H9 (cell line): ENCODE results near the gene CYBRD1. TPM values are rescaled to one million over a fixed set of nuclear protein-coding genes. Genes with fewer than 3 reads are reported as not detected.

Experiments used
- DNase-seq: peaks from one replicate; pipeline ENCODE4 v3.0.0-alpha.2; 2017
- H2AFZ ChIP-seq: one replicate; pipeline ENCODE4 v1.6.1; 2013; ENCODE audit warnings: mild to moderate bottlenecking, low read length, control low read depth, moderate library complexity
- H2AK5ac ChIP-seq: 2 replicates; pipeline ENCODE4 v1.6.1; 2013; ENCODE audit warnings: low read length, control low read depth, mixed read lengths; ENCODE audit not compliant: insufficient read length
- H2BK120ac ChIP-seq: one replicate; pipeline ENCODE4 v1.6.1; 2013; ENCODE audit warnings: low read depth, mild to moderate bottlenecking, low read length, control low read depth, inconsistent platforms; ENCODE audit not compliant: poor library complexity, severe bottlenecking
- H2BK12ac ChIP-seq: 2 replicates; pipeline ENCODE4 v1.6.1; 2013; ENCODE audit warnings: low read length, control low read depth, mixed read lengths, low read depth; ENCODE audit not compliant: insufficient read length
- H2BK15ac ChIP-seq: 2 replicates; pipeline ENCODE4 v1.6.1; 2013; ENCODE audit warnings: low read depth, low read length, control low read depth
- H2BK20ac ChIP-seq: one replicate; pipeline ENCODE4 v1.6.1; 2013; ENCODE audit warnings: low read depth, mild to moderate bottlenecking, low read length, control low read depth, inconsistent platforms; ENCODE audit not compliant: poor library complexity, severe bottlenecking
- H2BK5ac ChIP-seq: 2 replicates; pipeline ENCODE4 v1.6.1; 2013; ENCODE audit warnings: low read length, control low read depth, mixed read lengths; ENCODE audit not compliant: insufficient read length
- H3K14ac ChIP-seq: 2 replicates; pipeline ENCODE4 v1.6.1; 2013; ENCODE audit warnings: low read length, control low read depth; ENCODE audit not compliant: insufficient read depth
- H3K18ac ChIP-seq: 2 replicates; pipeline ENCODE4 v1.6.1; 2013; ENCODE audit warnings: low read depth, mild to moderate bottlenecking, mixed read lengths, low read length, control low read depth; ENCODE audit not compliant: insufficient read length
- H3K23ac ChIP-seq: 2 replicates; pipeline ENCODE4 v1.6.1; 2013; ENCODE audit warnings: low read length, control low read depth, mixed read lengths, low read depth; ENCODE audit not compliant: insufficient read length
- H3K23me2 ChIP-seq: 2 replicates; pipeline ENCODE4 v1.6.1; 2013; ENCODE audit warnings: low read depth, mild to moderate bottlenecking, mixed read lengths, low read length, control low read depth; ENCODE audit not compliant: insufficient read length, poor library complexity, severe bottlenecking
- H3K27ac ChIP-seq: 2 replicates; pipeline ENCODE4 v1.5.1; 2013; ENCODE audit warnings: low read length, control low read depth, mixed read lengths, low read depth; ENCODE audit not compliant: insufficient read length
- H3K27me3 ChIP-seq: 2 replicates; pipeline ENCODE4 v1.6.1; 2013; ENCODE audit warnings: low read length, control low read depth, inconsistent platforms; ENCODE audit not compliant: insufficient read depth
- H3K4ac ChIP-seq: 2 replicates; pipeline ENCODE4 v1.6.1; 2013; ENCODE audit warnings: low read depth, mild to moderate bottlenecking, control low read depth, inconsistent platforms, low read length, moderate library complexity
- H3K4me1 ChIP-seq: 2 replicates; pipeline ENCODE4 v1.6.1; 2013; ENCODE audit warnings: low read length, control low read depth, inconsistent platforms; ENCODE audit not compliant: insufficient read depth
- H3K4me2 ChIP-seq: 2 replicates; pipeline ENCODE4 v1.6.1; 2013; ENCODE audit warnings: low read length, control low read depth, mixed read lengths; ENCODE audit not compliant: insufficient read length, insufficient read depth
- H3K56ac ChIP-seq: 2 replicates; pipeline ENCODE4 v1.6.1; 2013; ENCODE audit warnings: low read depth, mild to moderate bottlenecking, mixed read lengths, low read length, control low read depth; ENCODE audit not compliant: insufficient read length
- H3K79me1 ChIP-seq: 2 replicates; pipeline ENCODE4 v1.6.1; 2013; ENCODE audit warnings: low read depth, mild to moderate bottlenecking, moderate library complexity, low read length, control low read depth, inconsistent platforms; ENCODE audit not compliant: insufficient read depth, poor library complexity, severe bottlenecking
- H3K79me2 ChIP-seq: 2 replicates; pipeline ENCODE4 v1.6.1; 2013; ENCODE audit warnings: low read length, control low read depth, inconsistent platforms; ENCODE audit not compliant: insufficient read depth
- H3K9ac ChIP-seq: 2 replicates; pipeline ENCODE4 v1.6.1; 2013; ENCODE audit warnings: low read length, control low read depth, mixed read lengths; ENCODE audit not compliant: insufficient read length; ENCODE audit errors: extremely low read depth
- H3K9me3 ChIP-seq: one replicate; pipeline ENCODE4 v1.6.1; 2013; ENCODE audit warnings: low read depth, low read length, inconsistent platforms; ENCODE audit not compliant: control insufficient read depth
- H3T11ph ChIP-seq: one replicate; pipeline ENCODE4 v1.6.1; 2013; ENCODE audit warnings: mild to moderate bottlenecking, low read length, control low read depth, inconsistent platforms
- H4K20me1 ChIP-seq: one replicate; pipeline ENCODE4 v1.6.1; 2013; ENCODE audit not compliant: control insufficient read depth, insufficient read length, insufficient read depth
- H4K5ac ChIP-seq: 2 replicates; pipeline ENCODE4 v1.6.1; 2013; ENCODE audit warnings: low read depth, mild to moderate bottlenecking, mixed read lengths, low read length, control low read depth; ENCODE audit not compliant: insufficient read length
- H4K8ac ChIP-seq: replicated peaks from 2 replicates; pipeline ENCODE4 v1.6.1; 2013; ENCODE audit warnings: low read length, control low read depth, mixed read lengths, low read depth; ENCODE audit not compliant: insufficient read length
- H4K91ac ChIP-seq: 2 replicates; pipeline ENCODE4 v1.6.1; 2013; ENCODE audit warnings: low read depth, mild to moderate bottlenecking, moderate library complexity, mixed read lengths, low read length, control low read depth; ENCODE audit not compliant: insufficient read length
- H3K27ac Mint-ChIP-seq, 3 experiments: 2 replicates in 2 of 3; 3 replicates in 1 of 3; pipeline ENCODE4 v1.8.0; 2020 to 2021; ENCODE audit warnings: mixed read lengths in 3 of 3, mild to moderate bottlenecking in 1 of 3, moderate library complexity in 1 of 3
- H3K27me3 Mint-ChIP-seq: 2 replicates; pipeline ENCODE4 v1.8.0; 2021; ENCODE audit warnings: low read depth, mild to moderate bottlenecking, moderate library complexity, mixed read lengths
- H3K36me3 Mint-ChIP-seq, 3 experiments: 2 replicates in 2 of 3; 3 replicates in 1 of 3; pipeline ENCODE4 v1.8.0; 2020 to 2021; ENCODE audit warnings: low read depth in 3 of 3, mixed read lengths in 3 of 3; ENCODE audit not compliant: insufficient read depth in 1 of 3
- H3K4me1 Mint-ChIP-seq, 2 experiments: 2 replicates each; pipeline ENCODE4 v1.8.0; 2020; ENCODE audit warnings: mixed read lengths in 2 of 2
- H3K4me3 Mint-ChIP-seq, 2 experiments: 2 replicates in 1 of 2; 3 replicates in 1 of 2; pipeline ENCODE4 v1.8.0; 2020 to 2021; ENCODE audit warnings: mild to moderate bottlenecking in 2 of 2, mixed read lengths in 2 of 2, moderate library complexity in 1 of 2
- H3K9me3 Mint-ChIP-seq, 2 experiments: 2 replicates in 1 of 2; 3 replicates in 1 of 2; pipeline ENCODE4 v1.8.0; 2020; ENCODE audit warnings: mild to moderate bottlenecking in 2 of 2, mixed read lengths in 2 of 2, moderate library complexity in 1 of 2
- WGBS: extraction: QIAGEN DNeasy Blood & Tissue Kit; methylation state at CpG from one replicate; pipeline ENCODE4 v1.1.7; 2013; ENCODE audit warnings: missing lambda C conversion rate, low lambda C conversion rate, mixed read lengths; ENCODE audit not compliant: insufficient read length; ENCODE audit errors: extremely low coverage; 5-methylcytosine and 5-hydroxymethylcytosine counted together
- total RNA-seq: library from RNA; stranded (reverse); gene quantifications from 2 replicates; pipeline ENCODE4 v1.2.1, GENCODE V29; 2021
- TF ChIP-seq, protein P1 (sequence below): fragments of 200-600 bp; sonication (generic); conservative IDR thresholded peaks from 3 replicates; pipeline ENCODE4 v1.8.0; 2021; ENCODE audit warnings: antibody characterized with exemption, mild to moderate bottlenecking

Gene CYBRD1
- total RNA-seq, 1 experiment from 2014 or later = 3.6 TPM

DNA sequence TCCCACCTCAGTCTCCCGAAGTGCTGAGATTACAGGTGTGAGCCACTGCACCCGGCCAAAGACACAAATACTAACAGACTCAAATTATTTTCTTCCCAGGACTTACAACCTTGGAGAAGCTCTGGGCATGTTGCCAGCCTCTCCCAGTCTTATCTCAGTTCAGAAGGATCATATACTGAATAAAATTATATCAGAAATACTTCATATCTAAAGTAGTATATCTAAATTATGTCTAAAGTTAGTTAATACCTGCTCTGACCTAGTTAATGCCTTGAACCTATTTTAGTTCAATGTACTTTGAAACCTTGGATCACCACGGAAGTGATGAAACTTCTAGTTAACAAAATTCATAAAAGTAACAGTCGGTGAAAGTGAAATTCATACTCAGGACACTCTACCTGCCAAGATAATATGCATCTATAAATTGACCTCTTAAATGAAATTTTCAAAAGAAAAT, 34.4 kb upstream of the CYBRD1 start:
- H4K5ac ChIP-seq = no peak overlapping the region
- H3K27me3 ChIP-seq = no peaks in the 10 kb centered on the region
- H3K4me2 ChIP-seq = no peak overlapping the region
- H2BK5ac ChIP-seq = no peak overlapping the region
- no peak overlapping the region for H2AK5ac ChIP-seq
- peaks cover 8% of the 10 kb centered on the region; the same call in 1 of the 2 replicates for H3K4me1 ChIP-seq
- no peak overlapping the region for H3K14ac ChIP-seq
- no peak overlapping the region for H3K23ac ChIP-seq
- H2BK20ac ChIP-seq = no peak overlapping the region
- no peak overlapping the region for H3K27ac ChIP-seq
- no peak overlapping the region for H3T11ph ChIP-seq
- no peak overlapping the region for H3K18ac ChIP-seq
- H2BK120ac ChIP-seq = no peak overlapping the region
- no CpG with 5 or more reads among the region's 4 CpGs for WGBS
- no peaks in the 10 kb centered on the region for H3K79me1 ChIP-seq
- no peak overlapping the region for H3K56ac ChIP-seq
- no peak overlapping the region for H4K8ac ChIP-seq
- H3K23me2 ChIP-seq = no peaks in the 10 kb centered on the region
- Mint-ChIP-seq H3K36me3 (peaks cover 0 to 10% (median 0%) of the 10 kb centered on the region in 3 experiments; a peak in 2 of 7 replicates), H3K9me3 (no peaks in the 10 kb centered on the region), H3K27ac (peak overlapping the region in 1 of 3 experiments; percentile 35; a peak in 1 of 7 replicates), H3K27me3 (no peaks in the 10 kb centered on the region), H3K4me3 (no peak overlapping the region), H3K4me1 (peaks cover 21 to 22% of the 10 kb centered on the region in 2 experiments)
- TF ChIP-seq, protein P1, sequence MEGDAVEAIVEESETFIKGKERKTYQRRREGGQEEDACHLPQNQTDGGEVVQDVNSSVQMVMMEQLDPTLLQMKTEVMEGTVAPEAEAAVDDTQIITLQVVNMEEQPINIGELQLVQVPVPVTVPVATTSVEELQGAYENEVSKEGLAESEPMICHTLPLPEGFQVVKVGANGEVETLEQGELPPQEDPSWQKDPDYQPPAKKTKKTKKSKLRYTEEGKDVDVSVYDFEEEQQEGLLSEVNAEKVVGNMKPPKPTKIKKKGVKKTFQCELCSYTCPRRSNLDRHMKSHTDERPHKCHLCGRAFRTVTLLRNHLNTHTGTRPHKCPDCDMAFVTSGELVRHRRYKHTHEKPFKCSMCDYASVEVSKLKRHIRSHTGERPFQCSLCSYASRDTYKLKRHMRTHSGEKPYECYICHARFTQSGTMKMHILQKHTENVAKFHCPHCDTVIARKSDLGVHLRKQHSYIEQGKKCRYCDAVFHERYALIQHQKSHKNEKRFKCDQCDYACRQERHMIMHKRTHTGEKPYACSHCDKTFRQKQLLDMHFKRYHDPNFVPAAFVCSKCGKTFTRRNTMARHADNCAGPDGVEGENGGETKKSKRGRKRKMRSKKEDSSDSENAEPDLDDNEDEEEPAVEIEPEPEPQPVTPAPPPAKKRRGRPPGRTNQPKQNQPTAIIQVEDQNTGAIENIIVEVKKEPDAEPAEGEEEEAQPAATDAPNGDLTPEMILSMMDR = no peak
- no peaks in the 10 kb centered on the region for H4K20me1 ChIP-seq
- no peak overlapping the region for H3K4ac ChIP-seq
- no peaks in the 10 kb centered on the region for H3K79me2 ChIP-seq
- DNase-seq = no peak
- no peaks in the 10 kb centered on the region for H3K9me3 ChIP-seq
- no peak overlapping the region for H2AFZ ChIP-seq
- H2BK15ac ChIP-seq = no peak overlapping the region
- H3K9ac ChIP-seq = no peak overlapping the region
- H4K91ac ChIP-seq = no peak overlapping the region
- H2BK12ac ChIP-seq = no peak overlapping the region
